NCI-H128 (cell line): ENCODE data around the gene MSANTD4.
"Not testable (repeated sequence)": the region's sequence is repeated elsewhere in the genome, so short reads cannot be mapped to it uniquely, and the experiment has no call there.

Experiments used
- DNase-seq: peaks from one replicate; lab custom pipeline; 2025; ENCODE audit not compliant: unreplicated experiment; lab: John Stamatoyannopoulos, UW

MSANTD4 gene

GRCh38 chr11:106014035-106014434 is 8.0 kb downstream of the MSANTD4 start:
- DNase-seq: no peak

GRCh38 chr11:106012744-106013143 is 9.3 kb downstream of the MSANTD4 start:
- no peak for DNase-seq

- DNase-seq: no peak
Measured at GRCh38 chr11:106011481-106011880, 10.6 kb downstream of the MSANTD4 start.

- DNase-seq: not testable (repeated sequence)
Measured at GRCh38 chr11:106003094-106003493, 18.9 kb downstream of the MSANTD4 start.

- DNase-seq: no peak
Measured at GRCh38 chr11:106001304-106002012, 20.6 kb downstream of the MSANTD4 start.

GRCh38 chr11:105991888-105992287 is 30.2 kb downstream of the MSANTD4 start:
- DNase-seq: no peak

- DNase-seq: no peak
Measured at GRCh38 chr11:105989124-105989523, 32.9 kb downstream of the MSANTD4 start.

- DNase-seq: no peak
Measured at GRCh38 chr11:105988197-105988596, 33.8 kb downstream of the MSANTD4 start.

GRCh38 chr11:105986554-105986953 is 35.5 kb downstream of the MSANTD4 start:
- no peak for DNase-seq

GRCh38 chr11:105979997-105980703 is 41.9 kb downstream of the MSANTD4 start:
- no peak for DNase-seq

GRCh38 chr11:105975128-105975527 is 46.9 kb downstream of the MSANTD4 start:
- DNase-seq: no peak

- DNase-seq: no peak
Measured at GRCh38 chr11:105969756-105970155, 52.3 kb downstream of the MSANTD4 start.

- no peak for DNase-seq
Measured at GRCh38 chr11:105968021-105968697, 53.9 kb downstream of the MSANTD4 start.

GRCh38 chr11:105960252-105961245 is 61.5 kb downstream of the MSANTD4 start:
- no peak for DNase-seq
